ENCODE data around the gene ATP1A4.

ATP1A4 gene

GRCh38 chr1:160134791-160135572, 16.4 kb upstream of the ATP1A4 start:
- no peak overlapping the region for H3K4me3 ChIP-seq (ENCODE audit: low read depth, low read length)
- DNase-seq (ENCODE audit: low read depth, low spot score): no peak
- POLR2A ChIA-PET: no interaction called here
- CTCF ChIA-PET: no interaction called here
- no peak for TF ChIP-seq CTCF (IDR thresholded peaks at IDR 0.05; ENCODE audit: insufficient read depth, low read length, missing control alignments)

- ChIA-PET POLR2A (no interaction called here), CTCF (no interaction called here)
- no peak for DNase-seq (ENCODE audit: low read depth, low spot score)
- TF ChIP-seq CTCF (IDR thresholded peaks at IDR 0.05; ENCODE audit: insufficient read depth, low read length, missing control alignments): no peak
- H3K4me3 ChIP-seq (ENCODE audit: low read depth, low read length): no peak overlapping the region
Observed at GRCh38 chr1:160136121-160136925, 15.1 kb upstream of the ATP1A4 start.

- ChIA-PET POLR2A (interaction anchor here (1.0 kb wide), 1 partner anchor 20 kb away, joined by 3 read pairs; no protein-coding TSS in a partner anchor), CTCF (no interaction called here)
- no peak for DNase-seq (ENCODE audit: low read depth, low spot score)
- no peak overlapping the region for H3K4me3 ChIP-seq (ENCODE audit: low read depth, low read length)
- no peak for TF ChIP-seq CTCF (IDR thresholded peaks at IDR 0.05; ENCODE audit: insufficient read depth, low read length, missing control alignments)
Observed at GRCh38 chr1:160136926-160137200, 14.5 kb upstream of the ATP1A4 start.

- DNase-seq (ENCODE audit: low read depth, low spot score): no peak
- ChIA-PET CTCF (interaction anchor here (1.4 kb wide), 1 partner anchor 13 kb away, joined by 4 read pairs; no protein-coding TSS in a partner anchor), POLR2A (interaction anchor here (1.0 kb wide), 1 partner anchor 19 kb away, joined by 3 read pairs; no protein-coding TSS in a partner anchor)
Observed at GRCh38 chr1:160137216-160137862, 14.1 kb upstream of the ATP1A4 start.

GRCh38 chr1:160139840-160140239, 11.6 kb upstream of the ATP1A4 start:
- DNase-seq (ENCODE audit: low read depth, low spot score): no peak
- no peak overlapping the region for H3K4me3 ChIP-seq (ENCODE audit: low read depth, low read length)
- POLR2A ChIA-PET: no interaction called here
- no peak for TF ChIP-seq CTCF (IDR thresholded peaks at IDR 0.05; ENCODE audit: insufficient read depth, low read length, missing control alignments)
- CTCF ChIA-PET: interaction anchor here (1.3 kb wide), 1 partner anchor 52 kb away, joined by 3 read pairs; no protein-coding TSS in a partner anchor

More at GRCh38 chr1:160137216-160137862, 14.1 kb upstream of the ATP1A4 start:
- TF ChIP-seq CTCF (IDR thresholded peaks at IDR 0.05; ENCODE audit: insufficient read depth, low read length, missing control alignments): no peak
- no peak overlapping the region for H3K4me3 ChIP-seq (ENCODE audit: low read depth, low read length)

GRCh38 chr1:160143695-160144094, 7.7 kb upstream of the ATP1A4 start:
- no peak for DNase-seq (ENCODE audit: low read depth, low spot score)
- POLR2A ChIA-PET: no interaction called here
- TF ChIP-seq CTCF (IDR thresholded peaks at IDR 0.05; ENCODE audit: insufficient read depth, low read length, missing control alignments): no peak
- CTCF ChIA-PET: interaction anchor here (1.4 kb wide), 1 partner anchor 50 kb away, joined by 4 read pairs; no protein-coding TSS in a partner anchor
- no peak overlapping the region for H3K4me3 ChIP-seq (ENCODE audit: low read depth, low read length)

All from AG04449 (cell line).